B cell (primary cell): ENCODE results near the gene AP3B2. TPM values are rescaled to one million over a fixed set of nuclear protein-coding genes. Genes with fewer than 3 reads are reported as not detected.

Experiments used
- ATAC-seq: fragments of 200-7000 bp; cut with Tn5 transposase; one replicate; pipeline ENCODE4 v1.10.0; 2021; ENCODE audit warnings: low read depth, mild to moderate bottlenecking, moderate number of reproducible peaks, moderate library complexity
- CTCF ChIA-PET: fragments of 350-600 bp; sonication (Branson Sonifier 250); formaldehyde crosslinking; loops from one replicate; lab custom pipeline; 2021; ENCODE audit warnings: antibody characterized with exemption, inconsistent platforms; lab: Charles Lee
- POLR2A ChIA-PET: fragments of 350-600 bp; sonication (Branson Sonifier 250); formaldehyde crosslinking; loops from one replicate; lab custom pipeline; 2021; ENCODE audit warnings: antibody characterized with exemption; lab: Charles Lee
- DNase-seq: peaks from one replicate; pipeline ENCODE4 v3.0.0; 2013
- H2AFZ ChIP-seq: 2 replicates; pipeline ENCODE4 v1.6.1; 2012; ENCODE audit warnings: mild to moderate bottlenecking, low read depth, low read length; ENCODE audit not compliant: insufficient read depth, poor library complexity, severe bottlenecking
- H3K27ac ChIP-seq, 2 donors: 1 replicate in 1 of 2; 2 replicates in 1 of 2; pipeline ENCODE4 v1.5.1; 2012 to 2013; ENCODE audit warnings: low read length in 2 of 2, mild to moderate bottlenecking in 2 of 2, moderate library complexity in 1 of 2
- H3K27me3 ChIP-seq, 4 experiments: fragments of 200-600 bp in 1 of 4; sonication (generic) in 1 of 4; replicated peaks in 1 of 4; 1 replicate in 2 of 4; 2 replicates in 2 of 4; pipeline versions ENCODE4 v1.6.1 to v1.7.0; 2013 to 2016; ENCODE audit warnings: low read length in 3 of 4, mild to moderate bottlenecking in 2 of 4, mixed read lengths in 1 of 4, moderate library complexity in 1 of 4; ENCODE audit not compliant: insufficient read depth in 4 of 4, control insufficient read depth in 3 of 4; ENCODE audit errors: control extremely low read depth in 1 of 4
- H3K36me3 ChIP-seq, 2 experiments: replicated peaks in 1 of 2; 1 replicate in 1 of 2; 2 replicates in 1 of 2; pipeline versions ENCODE4 v1.6.1 to v1.7.1; 2013; ENCODE audit warnings: low read length in 1 of 2; ENCODE audit not compliant: insufficient read depth in 2 of 2, control insufficient read depth in 1 of 2; ENCODE audit errors: control extremely low read depth in 1 of 2, extremely low read depth in 1 of 2
- H3K4me1 ChIP-seq, 2 donors: fragments of 200-600 bp in 1 of 2; sonication (generic) in 1 of 2; 1 replicate in 1 of 2; 2 replicates in 1 of 2; pipeline versions ENCODE4 v1.5.1 to v1.6.1; 2013 to 2017; ENCODE audit warnings: low read length in 2 of 2; ENCODE audit not compliant: control insufficient read depth in 2 of 2, insufficient read depth in 2 of 2
- H3K4me2 ChIP-seq: replicated peaks from 2 replicates; pipeline ENCODE3; 2012; ENCODE audit warnings: mild to moderate bottlenecking, low read depth, low read length; ENCODE audit not compliant: poor library complexity, severe bottlenecking
- H3K4me3 ChIP-seq, 5 experiments: fragments of 200-600 bp in 1 of 5; sonication (generic) in 1 of 5; 1 replicate in 3 of 5; 2 replicates in 2 of 5; pipeline versions ENCODE4 v1.5.1 to v1.7.0; 2011 to 2016; ENCODE audit warnings: low read length in 4 of 5, mild to moderate bottlenecking in 4 of 5, low read depth in 2 of 5, control low read depth in 1 of 5, moderate library complexity in 1 of 5; ENCODE audit not compliant: insufficient read depth in 1 of 5; ENCODE audit errors: control extremely low read depth in 1 of 5, extremely low read depth in 1 of 5
- H3K79me2 ChIP-seq: fragments of 200-600 bp; sonication (generic); one replicate; pipeline ENCODE4 v1.6.0; 2016; ENCODE audit warnings: low read length; ENCODE audit not compliant: control insufficient read depth, insufficient read depth
- H3K9ac ChIP-seq: fragments of 200-600 bp; sonication (generic); 2 replicates; pipeline ENCODE4 v1.6.1; 2017; ENCODE audit warnings: mild to moderate bottlenecking, low read length, moderate library complexity
- H3K9me3 ChIP-seq, 3 donors: one replicate each; pipeline versions ENCODE4 v1.6.1 to v1.7.1; 2013; ENCODE audit warnings: low read length in 2 of 3; ENCODE audit not compliant: control insufficient read depth in 2 of 3, insufficient read depth in 1 of 3; ENCODE audit errors: control extremely low read depth in 1 of 3
- H4K20me1 ChIP-seq: 2 replicates; pipeline ENCODE4 v1.6.0; 2012; ENCODE audit warnings: mild to moderate bottlenecking, low read length; ENCODE audit not compliant: insufficient read depth, control insufficient read depth, poor library complexity, severe bottlenecking
- H3K27ac Mint-ChIP-seq: one replicate; pipeline ENCODE4 v1.8.0; 2021; ENCODE audit warnings: mixed read lengths
- H3K27me3 Mint-ChIP-seq: one replicate; pipeline ENCODE4 v1.8.0; 2021; ENCODE audit warnings: mixed read lengths
- H3K4me1 Mint-ChIP-seq: one replicate; pipeline ENCODE4 v1.8.0; 2021; ENCODE audit warnings: mixed read lengths
- H3K4me3 Mint-ChIP-seq: one replicate; pipeline ENCODE4 v1.8.0; 2021; ENCODE audit warnings: mixed read lengths
- H3K9me3 Mint-ChIP-seq: one replicate; pipeline ENCODE4 v1.8.0; 2022; ENCODE audit warnings: mixed read lengths; ENCODE audit not compliant: insufficient read depth
- EZH2 ChIP-seq: IDR thresholded peaks from 2 replicates; pipeline ENCODE4 v1.6.1; 2012; ENCODE audit warnings: borderline replicate concordance, low read depth, mild to moderate bottlenecking, moderate library complexity, low read length; ENCODE audit not compliant: insufficient read depth, poor library complexity, severe bottlenecking
- WGBS: methylation state at CpG from one replicate; pipeline ENCODE4 v1.1.5; 2013; ENCODE audit warnings: missing lambda C conversion rate; ENCODE audit not compliant: insufficient coverage; 5-methylcytosine and 5-hydroxymethylcytosine counted together
- intact Hi-C: fragments of 100-400 bp; cut with micrococcal nuclease; formaldehyde crosslinking; loops from one replicate; pipeline ENCODE4 v1.10.0; 2022
- polyA plus RNA-seq: library from polyadenylated mRNA; depleted of rRNA; stranded (reverse); fragments of >200 nt; gene quantifications from 2 replicates; pipeline ENCODE4 v1.2.3, GENCODE V29; 2012
- total RNA-seq, 2 donors: library from RNA; stranded (reverse); fragments of 120-200 nt in 1 of 2; gene quantifications; 1 replicate in 1 of 2; 2 replicates in 1 of 2; pipeline versions ENCODE4 v1.2.3 to v1.2.4, GENCODE V29; 2013 to 2022
- TF ChIP-seq, protein P1 (sequence below): fragments of 200-600 bp; IDR thresholded peaks from one replicate; pipeline ENCODE4 v1.8.0; 2022; ENCODE audit warnings: antibody characterized with exemption, mild to moderate bottlenecking

The AP3B2 gene
- total and polyA plus RNA-seq, 2 donors (not counting 1 experiment from before 2014, with no cell fraction given) = 0.15 to 0.37 TPM

DNA sequence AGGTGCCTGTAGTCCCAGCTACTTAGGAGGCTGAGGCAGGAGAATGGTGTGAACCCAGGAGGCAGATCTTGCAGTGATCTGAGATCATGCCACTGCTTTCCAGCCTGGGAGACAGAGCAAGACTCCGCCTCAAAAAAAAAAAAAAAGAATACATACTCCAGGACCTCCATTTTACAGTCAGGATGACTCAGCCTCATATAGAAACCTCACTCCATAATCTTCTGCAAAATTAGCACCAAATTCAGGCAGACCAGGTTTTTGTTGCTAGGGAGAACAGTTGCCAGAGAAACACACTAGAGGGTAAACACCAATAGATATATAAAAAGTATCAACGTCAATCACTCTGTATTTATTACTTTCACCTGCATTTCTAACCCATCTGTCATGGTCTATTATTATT is 28.3 kb upstream of the AP3B2 start:
- ChIA-PET POLR2A (no interaction called here), CTCF (no interaction called here)
- 100% methylated on average over 1 of the region's 2 CpGs for WGBS
- Mint-ChIP-seq H3K4me3 (no peak overlapping the region), H3K9me3 (no peaks in the 10 kb centered on the region), H3K4me1 (no peaks in the 10 kb centered on the region), H3K27ac (no peak overlapping the region), H3K27me3 (no peaks in the 10 kb centered on the region)
- ATAC-seq (no peak), DNase-seq (no peak)
- Histone ChIP-seq H3K9me3 (no peaks in the 10 kb centered on the region), H3K4me2 (no peak overlapping the region), H3K27me3 (no peaks in the 10 kb centered on the region), H4K20me1 (no peaks in the 10 kb centered on the region), H3K4me3 (no peak overlapping the region), H2AFZ (no peak overlapping the region), H3K79me2 (peaks cover 4% of the 10 kb centered on the region), H3K9ac (no peak overlapping the region), H3K36me3 (peaks cover 4 to 11% of the 10 kb centered on the region in 2 experiments), H3K27ac (no peak overlapping the region), H3K4me1 (no peaks in the 10 kb centered on the region)
- intact Hi-C loops = no loop called here
- no peak for TF ChIP-seq EZH2
- TF ChIP-seq, protein P1, sequence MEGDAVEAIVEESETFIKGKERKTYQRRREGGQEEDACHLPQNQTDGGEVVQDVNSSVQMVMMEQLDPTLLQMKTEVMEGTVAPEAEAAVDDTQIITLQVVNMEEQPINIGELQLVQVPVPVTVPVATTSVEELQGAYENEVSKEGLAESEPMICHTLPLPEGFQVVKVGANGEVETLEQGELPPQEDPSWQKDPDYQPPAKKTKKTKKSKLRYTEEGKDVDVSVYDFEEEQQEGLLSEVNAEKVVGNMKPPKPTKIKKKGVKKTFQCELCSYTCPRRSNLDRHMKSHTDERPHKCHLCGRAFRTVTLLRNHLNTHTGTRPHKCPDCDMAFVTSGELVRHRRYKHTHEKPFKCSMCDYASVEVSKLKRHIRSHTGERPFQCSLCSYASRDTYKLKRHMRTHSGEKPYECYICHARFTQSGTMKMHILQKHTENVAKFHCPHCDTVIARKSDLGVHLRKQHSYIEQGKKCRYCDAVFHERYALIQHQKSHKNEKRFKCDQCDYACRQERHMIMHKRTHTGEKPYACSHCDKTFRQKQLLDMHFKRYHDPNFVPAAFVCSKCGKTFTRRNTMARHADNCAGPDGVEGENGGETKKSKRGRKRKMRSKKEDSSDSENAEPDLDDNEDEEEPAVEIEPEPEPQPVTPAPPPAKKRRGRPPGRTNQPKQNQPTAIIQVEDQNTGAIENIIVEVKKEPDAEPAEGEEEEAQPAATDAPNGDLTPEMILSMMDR = no peak

DNA sequence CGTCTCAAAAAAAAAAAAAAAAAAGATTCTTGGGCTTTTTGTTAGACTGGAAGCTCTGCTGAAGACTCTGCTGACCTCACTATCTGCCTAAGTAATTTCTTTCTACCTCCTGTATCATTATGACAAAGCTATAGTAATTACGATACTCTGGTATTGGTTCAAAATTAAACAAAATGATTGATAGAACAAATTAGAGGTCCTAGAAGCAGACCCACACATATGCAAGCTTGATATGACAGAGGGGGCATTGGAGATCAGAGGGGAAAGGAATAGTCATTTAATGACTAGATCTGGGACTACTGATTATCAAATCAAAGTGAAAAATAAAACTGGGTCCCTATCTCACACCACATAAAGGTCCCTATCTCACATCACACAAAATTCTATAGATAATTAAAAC is 21.9 kb upstream of the AP3B2 start:
- CTCF ChIA-PET = no interaction called here
- Histone ChIP-seq H4K20me1 (no peaks in the 10 kb centered on the region), H3K27me3 (no peaks in the 10 kb centered on the region), H3K9ac (no peak overlapping the region), H3K4me3 (no peak overlapping the region), H3K79me2 (no peaks in the 10 kb centered on the region), H3K27ac (no peak overlapping the region), H3K4me1 (no peaks in the 10 kb centered on the region), H3K4me2 (no peak overlapping the region), H3K9me3 (no peaks in the 10 kb centered on the region), H2AFZ (no peak overlapping the region), H3K36me3 (peaks cover 3 to 12% of the 10 kb centered on the region in 2 experiments)
- Mint-ChIP-seq H3K27ac (no peak overlapping the region), H3K27me3 (no peaks in the 10 kb centered on the region), H3K4me1 (no peaks in the 10 kb centered on the region), H3K9me3 (no peaks in the 10 kb centered on the region), H3K4me3 (no peak overlapping the region)
- POLR2A ChIA-PET = no interaction called here
- no CpG with 5 or more reads among the region's 2 CpGs for WGBS
- TF ChIP-seq, protein P1 = no peak
- no peak for TF ChIP-seq EZH2
- ATAC-seq (no peak), DNase-seq (no peak)
- intact Hi-C loops = no loop called here
